22Rv1 (cell line): ENCODE data around the gene NR1I2.

Source experiments
- ZFX ChIP-seq: fragments of 450-650 bp; IDR thresholded peaks from 2 replicates; pipeline ENCODE4 v1.6.1; 2017; ENCODE audit warnings: antibody characterized with exemption, borderline replicate concordance
- TF ChIP-seq, protein P1 (sequence below): fragments of 450-650 bp; IDR thresholded peaks from 2 replicates; pipeline ENCODE4 v1.5.1; 2017; ENCODE audit warnings: mild to moderate bottlenecking

DNA sequence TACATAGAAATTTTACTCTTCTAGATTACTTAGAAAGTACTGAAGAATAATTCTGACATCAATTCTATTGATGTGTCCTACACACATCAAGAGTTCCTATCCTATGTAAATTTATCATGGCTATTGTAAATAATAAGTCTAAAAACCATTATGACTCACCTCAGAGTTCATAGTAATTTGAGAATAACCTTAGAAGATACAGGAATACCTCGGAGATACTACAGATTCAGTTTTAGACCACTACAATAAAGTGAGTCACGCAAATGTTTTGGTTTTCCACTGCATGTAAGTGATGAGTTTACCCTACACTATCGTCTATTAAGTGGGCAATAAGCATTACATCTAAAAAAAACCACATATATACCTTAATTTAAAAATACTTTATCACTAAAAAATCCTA, 74.8 kb downstream of the NR1I2 start:
- TF ChIP-seq, protein P1, sequence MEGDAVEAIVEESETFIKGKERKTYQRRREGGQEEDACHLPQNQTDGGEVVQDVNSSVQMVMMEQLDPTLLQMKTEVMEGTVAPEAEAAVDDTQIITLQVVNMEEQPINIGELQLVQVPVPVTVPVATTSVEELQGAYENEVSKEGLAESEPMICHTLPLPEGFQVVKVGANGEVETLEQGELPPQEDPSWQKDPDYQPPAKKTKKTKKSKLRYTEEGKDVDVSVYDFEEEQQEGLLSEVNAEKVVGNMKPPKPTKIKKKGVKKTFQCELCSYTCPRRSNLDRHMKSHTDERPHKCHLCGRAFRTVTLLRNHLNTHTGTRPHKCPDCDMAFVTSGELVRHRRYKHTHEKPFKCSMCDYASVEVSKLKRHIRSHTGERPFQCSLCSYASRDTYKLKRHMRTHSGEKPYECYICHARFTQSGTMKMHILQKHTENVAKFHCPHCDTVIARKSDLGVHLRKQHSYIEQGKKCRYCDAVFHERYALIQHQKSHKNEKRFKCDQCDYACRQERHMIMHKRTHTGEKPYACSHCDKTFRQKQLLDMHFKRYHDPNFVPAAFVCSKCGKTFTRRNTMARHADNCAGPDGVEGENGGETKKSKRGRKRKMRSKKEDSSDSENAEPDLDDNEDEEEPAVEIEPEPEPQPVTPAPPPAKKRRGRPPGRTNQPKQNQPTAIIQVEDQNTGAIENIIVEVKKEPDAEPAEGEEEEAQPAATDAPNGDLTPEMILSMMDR, result no peak
- no peak for TF ChIP-seq ZFX
